NCI-H748 treated with DMSO at 0.1 percent for 48 hours (cell line): ENCODE results near the gene ACKR2.

Experiments
- DNase-seq: peaks from one replicate; lab custom pipeline; 2025; lab: John Stamatoyannopoulos, UW

ACKR2 gene

GRCh38 chr3:42887084-42887483 lies 77.8 kb downstream of the ACKR2 start:
- no peak for DNase-seq

- DNase-seq = no peak
Observed at GRCh38 chr3:42891042-42891441, 81.8 kb downstream of the ACKR2 start.

GRCh38 chr3:42892169-42892568 lies 82.9 kb downstream of the ACKR2 start:
- DNase-seq = no peak

- no peak for DNase-seq
Observed at GRCh38 chr3:42892807-42893206, 83.6 kb downstream of the ACKR2 start.

- DNase-seq = no peak
Observed at GRCh38 chr3:42894698-42895579, 85.7 kb downstream of the ACKR2 start.

GRCh38 chr3:42895580-42895868 lies 86.3 kb downstream of the ACKR2 start:
- DNase-seq = no peak

- no peak for DNase-seq
Observed at GRCh38 chr3:42898896-42899675, 89.8 kb downstream of the ACKR2 start.

GRCh38 chr3:42900226-42901072 lies 91.2 kb downstream of the ACKR2 start:
- no peak for DNase-seq

- no peak for DNase-seq
Observed at GRCh38 chr3:42901073-42901415, 91.8 kb downstream of the ACKR2 start.

- DNase-seq = no peak
Observed at GRCh38 chr3:42902257-42902656, 93.0 kb downstream of the ACKR2 start.

GRCh38 chr3:42904076-42904475 lies 94.8 kb downstream of the ACKR2 start:
- no peak for DNase-seq

- peak; percentile 39 for DNase-seq
Observed at GRCh38 chr3:42905740-42906069, 96.5 kb downstream of the ACKR2 start.

GRCh38 chr3:42906070-42906847 lies 97.0 kb downstream of the ACKR2 start, which contains the start of gene ZNF662:
Gene ZNF662, plus strand, starts transcription at chr3:42906142. Its CDS starts 1,973 bp downstream, at chr3:42908115.
- no peak for DNase-seq

- DNase-seq = no peak
Observed at GRCh38 chr3:42906848-42907183, 97.6 kb downstream of the ACKR2 start.

- DNase-seq = no peak
Observed at GRCh38 chr3:42908675-42909074, 99.4 kb downstream of the ACKR2 start.

GRCh38 chr3:42911551-42911950 lies 102.3 kb downstream of the ACKR2 start:
- DNase-seq = no peak

- no peak for DNase-seq
Observed at GRCh38 chr3:42914771-42915515, 105.7 kb downstream of the ACKR2 start.
